Pancreas (tissue), 10 donors: ENCODE results near the gene DUSP16. TPM values are rescaled to one million over a fixed set of nuclear protein-coding genes. Genes with fewer than 3 reads are reported as not detected.

Source experiments
- ATAC-seq, 4 donors: fragments of 200-7000 bp; cut with Tn5 transposase; one replicate each; pipeline versions ENCODE4 v1.8.0 to v1.9.1; 2020; ENCODE audit warnings: mild to moderate bottlenecking in 4 of 4, moderate library complexity in 4 of 4
- DNase-seq, 6 donors: peaks; one replicate each; pipeline ENCODE4 v3.0.0-alpha.2; 2020
- FAIRE-seq: peaks from 2 replicates; lab custom pipeline; 2012; peaks lifted over from hg19 to GRCh38; lab: Jason Lieb, UNC
- H3K27ac ChIP-seq, 4 donors: fragments of 200-600 bp; sonication (generic); 1 replicate in 3 of 4; 2 replicates in 1 of 4; pipeline versions ENCODE4 v1.5.0 to v1.8.0; 2020
- H3K27me3 ChIP-seq, 4 donors: fragments of 200-600 bp; one replicate each; pipeline ENCODE4 v1.8.0; 2021
- H3K36me3 ChIP-seq, 3 donors: fragments of 200-600 bp; sonication (generic) in 1 of 3; one replicate each; pipeline versions ENCODE4 v1.5.0 to v1.8.0; 2020 to 2021
- H3K4me1 ChIP-seq, 3 donors: fragments of 200-600 bp; one replicate each; pipeline ENCODE4 v1.8.0; 2021
- H3K4me3 ChIP-seq, 4 donors: fragments of 200-600 bp; sonication (generic) in 2 of 4; one replicate each; pipeline versions ENCODE4 v1.5.0 to v1.8.0; 2020 to 2021
- H3K9me3 ChIP-seq, 4 donors: fragments of 200-600 bp; one replicate each; pipeline ENCODE4 v1.8.0; 2021
- CTCF ChIP-seq, 4 donors: fragments of 200-600 bp; sonication (generic) in 3 of 4; IDR thresholded peaks; one replicate each; pipeline versions ENCODE4 v1.5.0 to v1.8.0; 2021; ENCODE audit warnings: antibody characterized with exemption in 4 of 4
- WGBS, 2 donors: extraction: QIAGEN DNeasy Blood & Tissue Kit; methylation state at CpG; one replicate each; pipeline ENCODE4 v1.1.7; 2013; 5-methylcytosine and 5-hydroxymethylcytosine counted together
- intact Hi-C, 3 donors: fragments of 100-400 bp; cut with DNase I; formaldehyde crosslinking; loops; one replicate each; pipeline versions ENCODE4 v1.11.1 to v1.14.2; 2022
- polyA plus RNA-seq, 2 donors: library from polyadenylated mRNA; stranded (reverse); fragments of 200-250 nt; gene quantifications; one replicate each; pipeline ENCODE4 v1.2.3, GENCODE V29; 2013
- total RNA-seq, 6 donors: library from RNA; stranded (reverse); fragmentation: NEBNext Ultra II Directional in 4 of 6; extraction: Animal tissue kit (Norgen Biotek cat#: 25700) in 4 of 6; gene quantifications; one replicate each; pipeline versions ENCODE4 v1.2.1 to v1.2.4, GENCODE V29; 2021 to 2023
- donor health status: healthy with polysubstance abuse.
- donor health status: DM: no; HTN: no; CAD: no; lungs with moderate emphysema.
- donor health status: DM: no; HTN: no; CAD: no.
- donor health status: control.
- donor health status: control.
- donor health status: Bipolar disorder and iron deficiency.
- donor health status: DM: yes; HTN: yes; CAD: no.
- donor health status: DM: no; HTN: no; CAD: no.
- donor health status: DM: no; HTN: no; CAD: no.
- donor health status: DM: yes; HTN: yes; CAD: no.

DUSP16 gene
- total and polyA plus RNA-seq, 8 donors, result 5.8 to 38.7 (median 26.5) TPM

- ATAC-seq (no peak), DNase-seq (no peak), FAIRE-seq (no peak)
- no peak for TF ChIP-seq CTCF (IDR thresholded peaks at IDR 0.05)
- H3K9me3 ChIP-seq, result no peaks in the 10 kb centered on the region
- H3K36me3 ChIP-seq, result peaks cover 0 to 10% (median 0%) of the 10 kb centered on the region in 3 donors
- intact Hi-C loops, result no loop called here
- no peaks in the 10 kb centered on the region for H3K27me3 ChIP-seq
- no peak overlapping the region for H3K27ac ChIP-seq
- 70 to 85% methylated on average over 3 of the region's 3 CpGs for WGBS, 2 donors
- peaks cover 0 to 30% (median 0%) of the 10 kb centered on the region in 3 donors for H3K4me1 ChIP-seq
- no peak overlapping the region for H3K4me3 ChIP-seq
Observed at GRCh38 chr12:12518464-12518845, 44.2 kb downstream of the DUSP16 start.

GRCh38 chr12:12513416-12514006 is 49.2 kb downstream of the DUSP16 start:
- DNase-seq (no peak), ATAC-seq (no peak), FAIRE-seq (no peak)
- Histone ChIP-seq H3K4me3 (no peak overlapping the region), H3K27me3 (no peaks in the 10 kb centered on the region), H3K9me3 (no peaks in the 10 kb centered on the region), H3K4me1 (peaks cover 0 to 16% (median 4%) of the 10 kb centered on the region in 3 donors), H3K36me3 (no peaks in the 10 kb centered on the region), H3K27ac (no peak overlapping the region)
- WGBS, 2 donors, result 96 to 97% methylated on average over 3 of the region's 3 CpGs
- TF ChIP-seq CTCF (IDR thresholded peaks at IDR 0.05), result no peak
- intact Hi-C loops, result no loop called here

- ATAC-seq (no peak), FAIRE-seq (no peak), DNase-seq (no peak)
- H3K27ac ChIP-seq, result no peak overlapping the region
- no peak overlapping the region for H3K4me3 ChIP-seq
- H3K9me3 ChIP-seq, result no peaks in the 10 kb centered on the region
- intact Hi-C loops, result no loop called here
- no peaks in the 10 kb centered on the region for H3K27me3 ChIP-seq
- H3K36me3 ChIP-seq, result no peaks in the 10 kb centered on the region
- no peak for TF ChIP-seq CTCF (IDR thresholded peaks at IDR 0.05)
- 73 to 77% methylated on average over 5 of the region's 5 CpGs for WGBS, 2 donors
- peaks cover 0 to 7% (median 4%) of the 10 kb centered on the region in 3 donors for H3K4me1 ChIP-seq
Observed at GRCh38 chr12:12511895-12512711, 50.6 kb downstream of the DUSP16 start.

- no peak overlapping the region for H3K4me3 ChIP-seq
- intact Hi-C loops, result no loop called here
- no peak for TF ChIP-seq CTCF (IDR thresholded peaks at IDR 0.05)
- no peak overlapping the region for H3K27ac ChIP-seq
- no peaks in the 10 kb centered on the region for H3K27me3 ChIP-seq
- no peaks in the 10 kb centered on the region for H3K36me3 ChIP-seq
- FAIRE-seq (no peak), ATAC-seq (no peak), DNase-seq (no peak)
- peaks cover 0 to 14% (median 8%) of the 10 kb centered on the region in 3 donors for H3K4me1 ChIP-seq
- no peaks in the 10 kb centered on the region for H3K9me3 ChIP-seq
- 66 to 84% methylated on average over 3 of the region's 3 CpGs for WGBS, 2 donors
Observed at GRCh38 chr12:12511021-12511783, 51.5 kb downstream of the DUSP16 start.
